WTC11 (cell line): Measurements from ENCODE around the gene LRRIQ4. TPM values are rescaled to one million over a fixed set of nuclear protein-coding genes. Genes with fewer than 3 reads are reported as not detected.

ENCODE experiments used
- ATAC-seq: fragments of 200-7000 bp; cut with Tn5 transposase; 2 replicates; pipeline ENCODE4 v1.10.0; 2021; ENCODE audit warnings: mild to moderate bottlenecking, moderate library complexity
- CTCF ChIA-PET: fragments of 300-600 bp; sonication (Branson Sonifier 250); formaldehyde crosslinking; loops from one replicate; lab custom pipeline; 2021; ENCODE audit warnings: antibody characterized with exemption; lab: Charles Lee
- POLR2A ChIA-PET: fragments of 350-600 bp; sonication (Branson Sonifier 250); formaldehyde crosslinking; loops from one replicate; lab custom pipeline; 2021; ENCODE audit warnings: antibody characterized with exemption; lab: Charles Lee
- DNase-seq: peaks from one replicate; pipeline ENCODE4 v3.0.0; 2021; ENCODE audit warnings: low spot score
- H3K27ac Mint-ChIP-seq: 2 replicates; pipeline ENCODE4 v1.8.0; 2021; ENCODE audit warnings: mixed read lengths
- H3K27me3 Mint-ChIP-seq: 2 replicates; pipeline ENCODE4 v1.8.0; 2021; ENCODE audit warnings: low read depth, mild to moderate bottlenecking, moderate library complexity, mixed read lengths
- H3K36me3 Mint-ChIP-seq: 2 replicates; pipeline ENCODE4 v1.8.0; 2021; ENCODE audit warnings: mixed read lengths
- H3K4me1 Mint-ChIP-seq: 2 replicates; pipeline ENCODE4 v1.8.0; 2022; ENCODE audit warnings: mixed read lengths
- H3K4me3 Mint-ChIP-seq: 2 replicates; pipeline ENCODE4 v1.8.0; 2021; ENCODE audit warnings: mild to moderate bottlenecking, moderate library complexity, mixed read lengths
- H3K9me3 Mint-ChIP-seq: 2 replicates; pipeline ENCODE4 v1.8.0; 2021; ENCODE audit warnings: mixed read lengths
- AFF4 ChIP-seq: sonication (generic); formaldehyde crosslinking; IDR thresholded peaks from 2 replicates; pipeline ENCODE4 v1.8.1; 2023; ENCODE audit warnings: mild to moderate bottlenecking, missing genetic modification reagents, borderline replicate concordance
- ATF1 ChIP-seq: sonication (generic); formaldehyde crosslinking; IDR thresholded peaks from 2 replicates; pipeline ENCODE4 v1.8.1; 2023; ENCODE audit warnings: mild to moderate bottlenecking, moderate library complexity, missing genetic modification reagents
- CBFB ChIP-seq: sonication (generic); formaldehyde crosslinking; IDR thresholded peaks from 2 replicates; pipeline ENCODE4 v1.8.1; 2022; ENCODE audit warnings: mild to moderate bottlenecking, low read depth, missing genetic modification reagents
- E2F1 ChIP-seq: sonication (generic); formaldehyde crosslinking; IDR thresholded peaks from 2 replicates; pipeline ENCODE4 v1.8.0; 2022; ENCODE audit warnings: mild to moderate bottlenecking, missing genetic modification reagents
- EMX1 ChIP-seq: fragments of 250-450 bp; sonication (Bioruptor Pico); IDR thresholded peaks from 2 replicates; pipeline ENCODE4 v1.8.0; 2021; ENCODE audit warnings: mild to moderate bottlenecking
- FOXK1 ChIP-seq: sonication (generic); formaldehyde crosslinking; IDR thresholded peaks from 2 replicates; pipeline ENCODE4 v1.8.0; 2022; ENCODE audit warnings: mild to moderate bottlenecking, moderate library complexity, missing genetic modification reagents
- FOXP4 ChIP-seq: sonication (generic); formaldehyde crosslinking; IDR thresholded peaks from 2 replicates; pipeline ENCODE4 v1.8.0; 2022; ENCODE audit warnings: mild to moderate bottlenecking, missing genetic modification reagents
- HMGXB4 ChIP-seq: sonication (generic); formaldehyde crosslinking; IDR thresholded peaks from 2 replicates; pipeline ENCODE4 v1.8.1; 2023; ENCODE audit warnings: mild to moderate bottlenecking, moderate library complexity, missing genetic modification reagents
- IRF2 ChIP-seq: sonication (generic); formaldehyde crosslinking; IDR thresholded peaks from 2 replicates; pipeline ENCODE4 v1.8.0; 2022; ENCODE audit warnings: low read depth, missing genetic modification reagents, borderline replicate concordance
- JAZF1 ChIP-seq: fragments of 250-450 bp; sonication (Bioruptor Pico); IDR thresholded peaks from 2 replicates; pipeline ENCODE4 v1.9.0; 2021; ENCODE audit warnings: moderate library complexity, mild to moderate bottlenecking, inconsistent platforms
- NR2C2 ChIP-seq: sonication (generic); formaldehyde crosslinking; IDR thresholded peaks from 2 replicates; pipeline ENCODE4 v1.8.0; 2022; ENCODE audit warnings: mild to moderate bottlenecking, missing genetic modification reagents
- OVOL2 ChIP-seq: fragments of 250-450 bp; sonication (Bioruptor Pico); IDR thresholded peaks from 2 replicates; pipeline ENCODE4 v1.9.0; 2021; ENCODE audit warnings: mild to moderate bottlenecking, borderline replicate concordance
- PRDM15 ChIP-seq: sonication (generic); formaldehyde crosslinking; IDR thresholded peaks from 2 replicates; pipeline ENCODE4 v1.8.0; 2022; ENCODE audit warnings: missing genetic modification reagents
- USF1 ChIP-seq: sonication (generic); formaldehyde crosslinking; IDR thresholded peaks from 2 replicates; pipeline ENCODE4 v1.8.0; 2022; ENCODE audit warnings: mild to moderate bottlenecking, missing genetic modification reagents
- ZNF263 ChIP-seq: sonication (generic); formaldehyde crosslinking; IDR thresholded peaks from 2 replicates; pipeline ENCODE4 v1.8.1; 2022; ENCODE audit warnings: low read depth, mild to moderate bottlenecking, moderate library complexity, missing genetic modification reagents
- ZNF423 ChIP-seq: fragments of 250-450 bp; sonication (Bioruptor Pico); IDR thresholded peaks from 2 replicates; pipeline ENCODE4 v2.1.2; 2022; ENCODE audit warnings: mild to moderate bottlenecking, moderate library complexity
- ZNF671 ChIP-seq: fragments of 250-450 bp; sonication (Bioruptor Pico); IDR thresholded peaks from 2 replicates; pipeline ENCODE4 v1.8.0; 2021; ENCODE audit warnings: mild to moderate bottlenecking
- ZSCAN18 ChIP-seq: fragments of 250-450 bp; sonication (Bioruptor Pico); IDR thresholded peaks from 2 replicates; pipeline ENCODE4 v2.1.2; 2022; ENCODE audit warnings: mild to moderate bottlenecking, moderate library complexity
- total RNA-seq: library from RNA; stranded (reverse); gene quantifications from 3 replicates; pipeline ENCODE4 v1.2.3, GENCODE V29; 2021
- TF ChIP-seq, protein P1 (sequence below): sonication (generic); formaldehyde crosslinking; IDR thresholded peaks from 2 replicates; pipeline ENCODE4 v1.8.0; 2022; ENCODE audit warnings: mild to moderate bottlenecking, missing genetic modification reagents
- TF ChIP-seq, protein P2 (sequence below): sonication (generic); formaldehyde crosslinking; IDR thresholded peaks from 2 replicates; pipeline ENCODE4 v1.8.0; 2023; ENCODE audit warnings: mild to moderate bottlenecking, missing genetic modification reagents

LRRIQ4 gene
- total RNA-seq, 1 experiment from 2014 or later = 0.09 TPM

- ChIA-PET CTCF (interaction anchor here (0.8 to 2.2 kb wide), 2 partner anchors 11 to 237 kb away, joined by 3 to 7 read pairs; no protein-coding TSS in a partner anchor), POLR2A (interaction anchor here (0.6 kb wide), 1 partner anchor 13 kb away, joined by 3 read pairs; the partner anchor contains the start of genes LRRC34 and LRRIQ4)
- Mint-ChIP-seq H3K4me3 (no peak overlapping the region), H3K27me3 (no peaks in the 10 kb centered on the region), H3K9me3 (no peaks in the 10 kb centered on the region), H3K36me3 (no peaks in the 10 kb centered on the region), H3K4me1 (0 out of 2 replicates have a peak, but pooled peaks cover 3% of the 10 kb centered on the region), H3K27ac (no peak overlapping the region)
- TF ChIP-seq AFF4 (CRISPR knock-in tag) (no peak), FOXP4 (CRISPR knock-in tag) (no peak), FOXK1 (CRISPR knock-in tag) (no peak), USF1 (CRISPR knock-in tag) (no peak), HMGXB4 (no peak), IRF2 (no peak), PRDM15 (no peak), ZNF423 (no peak), JAZF1 (CRISPR knock-in tag) (no peak), ZNF263 (no peak), CBFB (CRISPR knock-in tag) (no peak), ZNF671 (no peak), ZSCAN18 (CRISPR knock-in tag) (no peak), OVOL2 (CRISPR knock-in tag) (no peak), E2F1 (CRISPR knock-in tag) (no peak), NR2C2 (CRISPR knock-in tag) (no peak), EMX1 (CRISPR knock-in tag) (no peak), ATF1 (CRISPR knock-in tag) (no peak)
- TF ChIP-seq, protein P1, sequence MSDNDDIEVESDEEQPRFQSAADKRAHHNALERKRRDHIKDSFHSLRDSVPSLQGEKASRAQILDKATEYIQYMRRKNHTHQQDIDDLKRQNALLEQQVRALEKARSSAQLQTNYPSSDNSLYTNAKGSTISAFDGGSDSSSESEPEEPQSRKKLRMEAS (CRISPR knock-in tag) = no peak
- TF ChIP-seq, protein P2, sequence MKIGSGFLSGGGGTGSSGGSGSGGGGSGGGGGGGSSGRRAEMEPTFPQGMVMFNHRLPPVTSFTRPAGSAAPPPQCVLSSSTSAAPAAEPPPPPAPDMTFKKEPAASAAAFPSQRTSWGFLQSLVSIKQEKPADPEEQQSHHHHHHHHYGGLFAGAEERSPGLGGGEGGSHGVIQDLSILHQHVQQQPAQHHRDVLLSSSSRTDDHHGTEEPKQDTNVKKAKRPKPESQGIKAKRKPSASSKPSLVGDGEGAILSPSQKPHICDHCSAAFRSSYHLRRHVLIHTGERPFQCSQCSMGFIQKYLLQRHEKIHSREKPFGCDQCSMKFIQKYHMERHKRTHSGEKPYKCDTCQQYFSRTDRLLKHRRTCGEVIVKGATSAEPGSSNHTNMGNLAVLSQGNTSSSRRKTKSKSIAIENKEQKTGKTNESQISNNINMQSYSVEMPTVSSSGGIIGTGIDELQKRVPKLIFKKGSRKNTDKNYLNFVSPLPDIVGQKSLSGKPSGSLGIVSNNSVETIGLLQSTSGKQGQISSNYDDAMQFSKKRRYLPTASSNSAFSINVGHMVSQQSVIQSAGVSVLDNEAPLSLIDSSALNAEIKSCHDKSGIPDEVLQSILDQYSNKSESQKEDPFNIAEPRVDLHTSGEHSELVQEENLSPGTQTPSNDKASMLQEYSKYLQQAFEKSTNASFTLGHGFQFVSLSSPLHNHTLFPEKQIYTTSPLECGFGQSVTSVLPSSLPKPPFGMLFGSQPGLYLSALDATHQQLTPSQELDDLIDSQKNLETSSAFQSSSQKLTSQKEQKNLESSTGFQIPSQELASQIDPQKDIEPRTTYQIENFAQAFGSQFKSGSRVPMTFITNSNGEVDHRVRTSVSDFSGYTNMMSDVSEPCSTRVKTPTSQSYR (CRISPR knock-in tag) = no peak
- no peak for ATAC-seq
- no peak for DNase-seq
These were observed 12.6 kb downstream of the LRRIQ4 start for GRCh38 chr3:169825316-169825715.
